GM12873 (cell line): Measurements from ENCODE around the gene SLC25A13.

ENCODE experiments used
- TF ChIP-seq, protein P1 (sequence below): IDR thresholded peaks from 2 replicates; pipeline ENCODE4 v1.5.1; 2012; ENCODE audit warnings: low read depth, mild to moderate bottlenecking, moderate library complexity, low read length, control low read depth; ENCODE audit not compliant: insufficient read depth; ENCODE audit errors: missing control alignments

The SLC25A13 gene

GRCh38 chr7:96076350-96076707, 245.6 kb downstream of the SLC25A13 start:
- TF ChIP-seq, protein P1, sequence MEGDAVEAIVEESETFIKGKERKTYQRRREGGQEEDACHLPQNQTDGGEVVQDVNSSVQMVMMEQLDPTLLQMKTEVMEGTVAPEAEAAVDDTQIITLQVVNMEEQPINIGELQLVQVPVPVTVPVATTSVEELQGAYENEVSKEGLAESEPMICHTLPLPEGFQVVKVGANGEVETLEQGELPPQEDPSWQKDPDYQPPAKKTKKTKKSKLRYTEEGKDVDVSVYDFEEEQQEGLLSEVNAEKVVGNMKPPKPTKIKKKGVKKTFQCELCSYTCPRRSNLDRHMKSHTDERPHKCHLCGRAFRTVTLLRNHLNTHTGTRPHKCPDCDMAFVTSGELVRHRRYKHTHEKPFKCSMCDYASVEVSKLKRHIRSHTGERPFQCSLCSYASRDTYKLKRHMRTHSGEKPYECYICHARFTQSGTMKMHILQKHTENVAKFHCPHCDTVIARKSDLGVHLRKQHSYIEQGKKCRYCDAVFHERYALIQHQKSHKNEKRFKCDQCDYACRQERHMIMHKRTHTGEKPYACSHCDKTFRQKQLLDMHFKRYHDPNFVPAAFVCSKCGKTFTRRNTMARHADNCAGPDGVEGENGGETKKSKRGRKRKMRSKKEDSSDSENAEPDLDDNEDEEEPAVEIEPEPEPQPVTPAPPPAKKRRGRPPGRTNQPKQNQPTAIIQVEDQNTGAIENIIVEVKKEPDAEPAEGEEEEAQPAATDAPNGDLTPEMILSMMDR = no peak

- TF ChIP-seq, protein P1 = peak; percentile 86
Measured at GRCh38 chr7:96075510-96076349, 246.2 kb downstream of the SLC25A13 start.

DNA sequence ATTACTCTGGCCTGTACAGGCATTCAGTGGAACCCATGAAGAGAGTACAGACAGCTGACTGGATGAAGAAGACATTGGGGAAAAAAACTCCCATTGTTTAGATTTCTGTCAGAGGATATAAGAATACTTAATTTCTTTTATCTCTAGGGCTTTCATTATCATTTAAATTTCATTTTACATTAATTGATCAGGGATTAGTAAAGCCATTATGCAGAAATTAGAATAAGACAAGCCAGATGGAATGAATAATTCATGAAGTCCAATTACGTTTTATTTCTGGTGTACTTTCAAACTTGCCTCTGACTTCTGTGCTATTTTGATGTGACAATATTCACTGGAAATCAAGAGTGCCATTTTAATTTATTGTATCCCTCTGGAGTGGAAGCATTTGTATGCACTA, 247.0 kb downstream of the SLC25A13 start:
- TF ChIP-seq, protein P1 = no peak
